AML-193 (cell line): Measurements from ENCODE around the gene CNTNAP4.

Experiments
- DNase-seq, 2 experiments: peaks; one replicate each; lab custom pipeline; 2025; lab: John Stamatoyannopoulos, UW

CNTNAP4 gene

DNA sequence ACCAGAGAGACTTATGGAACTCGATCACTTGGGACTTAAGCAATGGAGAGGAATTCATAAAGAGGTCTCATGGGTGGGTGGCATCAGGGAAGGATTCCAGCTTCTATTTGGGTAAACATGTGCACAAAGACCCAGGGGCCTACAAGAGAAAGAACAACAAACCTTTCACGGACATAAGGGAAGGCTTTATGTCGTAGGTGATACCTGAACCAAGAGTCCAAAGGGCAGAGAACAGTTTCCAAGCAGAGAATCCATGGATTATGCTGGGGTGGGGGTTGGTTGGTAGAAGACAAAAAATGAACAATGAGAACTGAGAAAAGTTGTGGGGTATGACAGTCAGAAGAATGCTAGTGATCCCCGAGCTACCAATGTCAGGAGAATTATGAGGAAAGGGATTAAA is 119.8 kb downstream of the CNTNAP4 start:
- DNase-seq, result no peak

DNA sequence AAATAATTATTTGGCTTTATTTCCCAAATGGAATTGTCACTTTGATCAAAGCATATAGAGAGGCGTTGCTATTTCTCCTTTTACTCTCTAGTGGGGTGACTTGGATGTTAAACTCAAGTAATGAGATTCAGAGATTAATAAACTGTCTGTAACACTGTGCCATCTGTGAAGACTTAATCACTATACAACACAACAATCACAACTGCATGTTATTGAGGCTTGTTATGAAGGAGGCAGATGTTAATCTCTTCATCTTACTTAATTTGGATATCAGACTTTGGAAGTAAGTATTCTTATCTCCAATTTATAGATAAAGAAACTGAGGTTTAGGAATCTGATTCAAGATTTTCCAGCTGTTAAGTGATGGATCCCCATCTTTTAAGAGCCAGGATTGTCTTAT is 132.5 kb downstream of the CNTNAP4 start:
- no peak for DNase-seq

DNA sequence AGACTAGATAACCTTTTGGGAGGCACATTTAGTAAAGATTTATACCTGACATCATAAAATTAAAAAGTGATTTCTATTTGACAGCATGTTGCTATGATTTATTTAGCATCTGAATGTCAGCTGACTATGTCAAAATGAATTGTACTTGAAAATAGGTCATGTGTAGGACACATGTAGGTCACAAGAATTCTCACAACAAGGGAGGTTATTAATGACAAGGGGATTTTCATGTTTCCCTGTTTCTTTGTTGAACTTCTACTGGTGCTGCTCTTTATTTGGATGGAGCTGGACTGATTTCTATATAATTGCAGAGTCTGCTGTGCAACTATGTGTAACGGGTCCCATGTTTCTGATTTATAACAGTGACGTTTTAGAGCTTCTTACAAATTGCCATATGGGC is 144.4 kb downstream of the CNTNAP4 start:
- DNase-seq, result no peak

DNA sequence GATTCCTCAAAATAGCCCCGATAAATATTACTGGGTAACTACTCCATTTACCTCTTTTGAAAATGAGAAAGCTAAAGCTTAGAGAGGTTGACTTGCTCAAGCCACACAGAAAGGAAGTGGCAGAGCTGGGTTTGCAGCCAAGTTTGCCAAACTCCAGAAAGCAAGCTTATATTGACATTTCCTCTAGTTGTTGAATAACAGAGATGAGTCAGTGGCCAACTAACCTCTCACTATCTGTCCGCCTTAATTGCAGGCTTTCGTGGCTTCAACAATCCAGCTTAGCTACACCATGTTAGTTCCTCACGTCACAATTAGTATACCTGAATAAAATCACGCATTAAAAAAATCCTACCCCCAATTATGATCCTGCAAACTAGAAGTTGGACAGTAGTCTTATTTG is 151.7 kb downstream of the CNTNAP4 start:
- no peak for DNase-seq

DNA sequence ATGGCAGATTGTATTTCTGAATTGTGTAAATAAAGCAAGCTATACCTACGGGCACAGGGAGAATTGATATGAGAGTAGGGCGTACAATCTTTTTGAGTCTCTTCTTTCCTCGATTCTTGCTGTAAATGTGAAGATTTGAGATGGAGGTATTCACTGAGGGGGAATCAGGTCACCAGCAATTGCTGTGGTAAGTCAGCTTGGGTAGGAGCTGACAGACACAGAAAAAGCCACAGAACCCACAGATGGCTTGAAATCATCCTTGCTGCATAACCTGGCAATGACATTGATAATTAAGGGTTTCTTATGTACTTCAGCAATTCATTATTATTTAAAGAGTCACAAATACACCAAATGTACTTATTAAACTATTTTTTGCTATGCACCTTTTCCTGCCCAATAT is 164.2 kb downstream of the CNTNAP4 start:
- DNase-seq, result no peak

DNA sequence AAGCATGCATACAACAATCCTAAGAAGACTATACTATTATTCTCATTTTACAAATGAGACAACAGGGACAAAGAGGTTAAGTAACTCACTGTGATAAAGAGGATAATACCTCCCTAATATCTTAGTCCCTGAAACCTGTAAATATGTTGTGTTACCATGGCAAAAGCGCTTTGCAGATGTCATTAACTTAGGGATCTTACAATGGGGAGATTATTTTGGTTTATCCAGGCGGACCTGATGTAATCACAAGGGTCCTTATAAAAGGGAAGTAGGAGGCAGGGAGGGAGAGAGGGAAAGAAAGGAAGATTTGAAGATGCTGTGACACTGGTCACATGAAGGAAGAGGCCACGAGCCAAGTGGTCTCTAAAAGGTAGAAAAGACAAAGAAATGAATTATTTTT is 164.7 kb downstream of the CNTNAP4 start:
- DNase-seq, result no peak

DNA sequence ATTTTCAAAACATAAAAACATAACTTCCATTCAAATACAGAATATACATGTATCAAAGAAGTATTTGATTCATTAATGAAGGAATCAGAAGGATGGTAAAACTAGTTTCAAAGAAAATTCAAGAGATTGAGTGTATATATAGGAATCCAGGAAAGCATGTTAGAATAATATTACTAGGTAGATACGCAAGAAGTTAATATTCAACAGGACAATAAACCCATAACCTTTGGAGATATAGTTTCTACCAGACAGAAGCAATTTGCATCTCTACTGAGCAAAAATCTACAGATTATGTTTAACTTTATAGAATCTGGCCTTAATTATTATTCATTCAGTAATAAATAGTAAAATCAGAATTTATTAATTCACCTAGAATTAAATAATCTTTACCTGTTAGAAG is 166.8 kb downstream of the CNTNAP4 start:
- DNase-seq, result no peak

DNA sequence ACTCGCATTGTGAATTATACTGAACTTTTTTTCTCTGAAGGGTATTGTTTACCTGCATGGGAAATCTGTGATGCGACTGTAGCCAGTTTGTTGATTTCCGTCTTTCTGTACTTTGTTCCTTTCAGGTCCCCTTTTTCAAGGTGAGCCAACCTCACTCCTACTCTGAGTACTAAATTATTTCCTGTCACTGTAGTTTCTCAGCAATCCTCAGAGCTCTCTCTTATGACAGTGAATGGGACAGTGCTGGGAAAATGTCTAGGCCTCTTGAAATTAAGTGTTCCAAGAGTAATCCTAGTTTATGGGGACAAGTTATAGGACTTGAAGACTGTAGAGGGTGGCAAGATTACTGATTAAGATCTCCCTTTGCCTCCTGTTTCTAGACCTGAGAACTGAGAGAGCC is 167.6 kb downstream of the CNTNAP4 start:
- no peak for DNase-seq

DNA sequence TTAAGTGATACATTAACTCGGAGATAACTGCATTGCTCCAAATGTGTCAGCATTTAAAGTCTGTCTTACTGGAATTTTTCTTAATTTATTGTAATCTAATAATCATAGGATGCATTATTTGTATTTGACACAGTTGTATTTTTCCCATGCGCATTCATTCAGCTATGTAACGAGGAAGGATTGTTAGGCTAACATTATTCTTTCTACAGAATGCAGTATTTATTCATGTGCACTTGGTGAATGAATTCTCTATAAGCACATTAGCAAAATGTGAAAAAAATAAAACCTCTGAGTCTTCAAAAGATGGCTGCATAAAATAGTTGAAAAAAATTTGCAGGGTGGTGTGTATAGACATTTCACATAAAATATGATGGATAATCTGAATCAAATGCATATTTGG is 168.6 kb downstream of the CNTNAP4 start:
- no peak for DNase-seq

DNA sequence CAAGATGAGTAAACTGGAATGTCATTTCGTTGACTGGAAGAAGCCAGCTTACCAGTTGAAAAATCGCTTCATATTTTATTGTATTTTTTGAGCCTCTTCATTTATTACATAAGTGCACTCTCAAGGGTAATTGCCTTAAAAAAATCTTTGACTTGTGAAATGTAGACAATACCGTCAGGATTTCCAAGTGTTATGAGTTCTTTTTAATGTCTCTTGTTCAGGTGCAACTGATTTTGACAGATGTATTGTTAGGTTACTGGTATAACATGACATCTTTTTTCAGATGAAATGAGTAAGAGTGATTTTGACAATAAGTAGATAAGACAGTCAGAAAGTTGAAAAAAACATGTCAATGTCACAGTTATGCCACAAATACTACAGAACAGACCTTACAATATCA is 169.1 kb downstream of the CNTNAP4 start:
- DNase-seq, result no peak

DNA sequence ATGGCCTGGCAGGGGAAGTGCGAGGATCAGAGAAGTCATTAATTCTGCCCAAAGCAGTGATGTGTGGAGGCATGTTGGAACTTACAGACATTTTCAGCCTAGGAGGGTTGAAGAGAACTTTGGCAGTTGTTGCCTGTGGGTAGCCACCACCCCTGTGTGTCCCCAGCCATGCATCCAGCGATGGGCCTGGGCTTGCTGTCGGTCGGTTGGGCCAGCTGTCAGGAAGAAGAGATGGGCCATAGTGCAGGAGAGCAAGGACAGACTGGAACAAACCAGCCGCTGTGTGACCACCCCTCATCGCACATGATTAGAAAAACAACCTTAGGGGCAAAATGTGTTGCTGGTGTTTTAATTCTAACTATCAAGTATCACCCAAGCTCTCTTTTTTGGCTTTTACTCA is 173.7 kb downstream of the CNTNAP4 start:
- no peak for DNase-seq

DNA sequence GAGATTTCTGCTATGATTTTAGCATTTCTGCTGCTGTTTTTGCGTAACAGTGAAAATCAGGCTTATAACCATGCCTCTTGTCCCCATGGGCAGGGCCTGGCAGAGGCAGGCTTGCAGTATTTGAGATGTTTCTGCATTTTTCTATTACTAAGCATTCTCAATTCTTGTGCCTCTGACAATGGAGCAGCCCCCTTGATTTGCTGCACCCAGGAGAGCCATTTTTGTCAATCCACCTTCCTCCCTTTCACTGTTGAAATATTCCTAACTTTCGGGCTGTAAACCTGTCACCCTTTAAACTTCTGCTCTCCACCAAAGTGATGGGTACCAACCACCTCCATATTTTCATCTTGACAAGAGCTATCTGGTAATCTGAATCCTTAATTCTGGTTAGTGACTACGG is 178.1 kb downstream of the CNTNAP4 start:
- no peak for DNase-seq

DNA sequence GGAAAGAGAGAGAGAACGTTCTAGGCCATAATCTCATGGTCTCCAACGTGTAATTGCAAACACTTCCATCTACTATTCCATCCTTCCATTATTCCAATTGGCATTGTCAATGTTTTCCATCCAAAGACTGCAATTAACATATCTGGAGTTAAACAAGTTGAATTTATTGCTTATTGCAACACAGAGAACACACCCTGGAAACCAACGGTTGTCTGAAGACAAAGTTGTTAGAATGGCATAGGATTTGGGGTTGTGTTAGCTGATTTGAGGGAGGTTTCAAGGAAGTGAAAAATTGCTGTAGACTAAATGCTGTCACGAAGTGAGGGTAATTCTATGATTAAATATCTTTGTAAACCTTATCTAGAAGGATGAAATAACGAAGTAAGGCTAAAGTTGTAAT is 178.8 kb downstream of the CNTNAP4 start:
- no peak for DNase-seq

DNA sequence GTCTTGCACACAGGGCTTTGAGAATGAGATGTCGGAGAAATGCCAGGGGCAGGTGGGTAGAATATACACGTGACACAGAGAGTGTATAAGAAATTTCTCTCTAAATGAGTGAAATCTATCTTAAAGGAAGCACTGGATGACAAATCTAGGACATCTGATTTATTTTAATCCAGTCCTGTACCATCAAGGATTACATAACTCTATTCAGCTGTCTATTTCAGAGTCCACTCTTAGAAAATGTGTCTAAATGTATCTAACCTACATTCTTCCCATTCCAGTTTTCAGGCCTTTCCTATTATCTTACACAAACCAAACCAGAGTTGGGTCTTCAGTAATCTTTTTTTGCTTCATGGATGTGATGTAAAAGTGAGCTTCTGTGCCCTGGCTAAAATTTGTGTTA is 181.9 kb downstream of the CNTNAP4 start:
- no peak for DNase-seq

DNA sequence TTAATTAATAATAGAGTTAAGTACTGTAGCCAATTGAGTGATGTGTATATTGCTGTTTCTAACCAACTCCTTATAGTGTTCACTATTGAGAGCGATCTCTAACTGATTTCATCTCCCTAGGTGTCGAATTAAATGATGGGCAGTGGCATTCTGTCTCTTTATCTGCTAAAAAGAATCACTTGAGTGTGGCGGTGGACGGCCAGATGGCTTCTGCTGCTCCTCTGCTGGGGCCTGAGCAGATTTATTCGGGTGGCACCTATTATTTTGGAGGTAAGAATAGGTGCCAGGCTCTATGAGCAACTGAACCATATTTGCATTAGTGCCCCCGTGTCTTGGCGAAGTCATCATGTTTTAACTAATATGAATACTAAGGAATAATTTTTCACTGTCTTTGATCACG is 184.6 kb downstream of the CNTNAP4 start:
- no peak for DNase-seq

DNA sequence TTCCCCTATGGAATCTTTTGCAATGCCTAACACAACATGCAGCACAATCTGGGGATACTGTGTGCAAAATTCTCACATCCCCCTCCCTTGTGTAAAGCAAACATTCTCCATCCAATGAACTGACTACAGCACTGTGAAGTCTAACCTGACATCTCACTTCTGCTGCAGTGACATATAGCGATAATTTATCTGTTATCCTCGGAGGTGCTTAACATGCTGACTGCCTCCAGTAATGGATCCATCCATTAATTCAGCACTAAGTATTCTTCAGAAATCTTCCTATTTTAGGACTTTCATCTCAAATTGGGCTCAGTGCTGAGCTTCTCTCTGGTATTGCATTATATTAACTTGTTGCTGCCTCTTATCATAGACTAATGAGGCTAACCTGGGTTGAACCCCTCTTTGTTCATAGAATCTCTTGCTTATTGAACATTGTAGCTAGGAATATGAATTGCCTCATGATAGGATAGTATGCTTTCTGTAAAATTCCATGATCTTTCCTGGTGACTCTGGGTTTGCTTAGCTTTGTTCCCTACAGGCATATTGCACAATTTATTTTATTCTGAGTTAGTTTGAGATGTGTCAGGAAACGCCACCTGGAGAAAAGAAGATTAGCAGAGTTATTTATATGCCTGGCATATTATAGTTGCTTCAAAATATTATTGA is 187.9 kb downstream of the CNTNAP4 start:
- DNase-seq, result no peak

DNA sequence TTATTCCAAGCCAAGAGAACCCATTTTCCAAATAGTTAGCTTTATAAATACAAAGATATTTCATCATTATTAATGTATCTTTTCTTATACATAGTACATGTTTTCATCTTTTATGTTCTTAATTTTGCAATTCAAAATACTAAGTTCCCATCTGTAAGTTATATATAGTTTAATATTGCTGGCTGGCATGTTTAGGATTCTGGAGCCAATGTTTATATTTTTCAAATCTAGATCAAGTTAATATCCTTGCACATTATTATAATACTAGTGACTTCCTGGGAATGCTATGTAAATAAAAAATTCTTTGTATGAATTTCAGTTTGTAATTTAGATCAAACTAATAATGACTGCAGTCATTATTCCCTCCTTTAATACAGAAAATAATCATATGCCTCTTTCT is 189.7 kb downstream of the CNTNAP4 start:
- DNase-seq, result no peak

DNA sequence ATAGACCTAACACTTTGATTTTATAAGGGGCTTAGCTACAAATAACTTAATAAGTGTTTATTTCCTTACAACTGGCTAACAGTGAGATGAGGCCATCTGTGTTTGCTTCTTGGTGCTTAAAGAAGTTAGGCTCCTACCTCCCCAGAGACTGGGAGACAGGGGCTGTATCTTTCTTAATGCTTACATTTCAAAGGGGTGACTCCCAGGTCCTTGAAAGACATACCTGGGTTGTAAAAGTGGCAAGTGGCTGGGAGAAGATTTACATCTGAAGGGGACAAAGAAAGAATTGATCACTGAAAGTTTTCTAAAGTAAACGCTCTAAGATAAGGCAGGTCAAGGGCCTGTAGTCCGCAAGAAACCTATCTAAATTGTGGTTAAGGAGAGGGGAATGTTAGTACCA is 196.8 kb downstream of the CNTNAP4 start:
- DNase-seq, result no peak

DNA sequence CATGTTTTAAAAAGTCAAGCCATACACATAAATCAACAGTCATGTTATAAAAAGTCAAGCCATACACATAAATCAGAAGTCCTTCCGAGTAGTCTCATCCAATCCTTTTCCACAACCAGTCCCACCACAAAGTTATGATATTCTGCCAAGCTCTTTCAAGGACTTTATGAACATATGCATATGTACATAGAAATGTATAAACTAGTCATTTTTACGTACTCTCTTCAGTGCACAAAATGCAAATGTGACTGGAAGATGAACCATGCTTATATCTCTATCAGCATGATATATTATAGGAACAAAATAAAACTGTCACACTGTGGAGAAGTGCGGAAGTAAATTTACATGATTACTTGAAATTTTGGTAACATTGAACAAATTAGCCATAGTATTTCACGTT is 200.9 kb downstream of the CNTNAP4 start:
- no peak for DNase-seq

DNA sequence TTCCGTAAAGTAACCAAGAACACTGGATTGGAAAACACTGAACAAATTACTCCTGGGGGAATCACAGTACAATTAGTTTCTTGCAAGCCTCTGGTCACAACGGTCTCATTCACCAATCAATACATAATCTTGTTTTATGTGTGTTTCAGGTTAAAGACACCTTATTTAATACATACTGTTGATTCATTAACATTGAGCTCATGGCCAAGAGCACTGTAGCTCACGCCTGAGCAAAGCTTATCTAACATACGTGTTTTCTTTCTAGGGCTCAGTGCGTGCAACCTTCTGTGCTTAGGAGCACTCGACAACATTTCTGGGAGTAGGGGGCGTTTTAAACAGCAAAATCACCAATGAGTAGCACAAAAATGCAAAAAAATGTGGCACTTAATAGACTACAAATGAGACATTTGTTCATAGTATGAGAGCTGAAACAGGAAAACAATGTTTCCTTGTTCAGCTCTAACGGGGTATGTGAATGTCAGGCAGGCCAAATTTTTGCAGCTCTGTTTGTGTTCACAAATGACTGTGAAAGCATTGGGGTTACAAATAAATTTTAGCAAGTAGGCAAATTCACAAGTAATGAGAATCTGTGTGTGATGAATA is 206.2 kb downstream of the CNTNAP4 start:
- no peak for DNase-seq

DNA sequence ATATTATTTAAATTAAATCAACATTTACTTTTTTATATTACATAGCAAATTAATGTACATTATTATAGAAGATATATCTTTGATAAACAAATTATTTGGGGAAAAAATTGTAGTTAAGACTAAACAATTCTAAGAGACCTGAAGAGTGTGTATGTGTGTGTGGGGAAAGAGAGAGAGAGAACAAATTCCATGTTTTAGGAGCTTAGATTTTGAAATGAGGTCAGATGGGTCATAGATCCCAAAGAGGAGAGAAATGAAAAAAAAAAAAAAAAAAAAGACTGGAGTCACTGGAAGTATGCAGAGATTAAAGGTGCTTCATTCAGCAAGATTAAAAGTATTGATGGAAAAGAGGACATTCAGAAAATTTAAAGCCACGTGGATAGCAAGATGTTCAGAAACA is 206.8 kb downstream of the CNTNAP4 start:
- DNase-seq, result no peak

DNA sequence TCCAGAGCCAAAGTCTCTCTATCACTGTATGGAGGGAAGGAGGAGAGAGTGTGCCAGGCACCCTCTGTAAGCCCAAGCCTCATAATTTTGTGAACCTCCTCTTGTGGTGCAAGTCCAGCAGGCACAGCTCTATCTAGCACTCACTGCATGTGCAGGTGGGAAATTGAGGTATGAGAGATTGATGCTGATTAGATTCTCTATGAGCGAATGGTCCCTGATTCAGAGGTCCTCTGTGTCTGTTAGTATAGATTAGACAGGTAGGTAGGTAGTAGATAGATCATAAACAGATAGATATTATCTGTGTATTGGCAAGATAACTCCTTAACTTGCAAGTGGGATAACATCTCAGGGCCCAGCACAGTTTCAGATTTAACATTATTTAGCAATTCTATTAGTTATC is 209.5 kb downstream of the CNTNAP4 start:
- no peak for DNase-seq

DNA sequence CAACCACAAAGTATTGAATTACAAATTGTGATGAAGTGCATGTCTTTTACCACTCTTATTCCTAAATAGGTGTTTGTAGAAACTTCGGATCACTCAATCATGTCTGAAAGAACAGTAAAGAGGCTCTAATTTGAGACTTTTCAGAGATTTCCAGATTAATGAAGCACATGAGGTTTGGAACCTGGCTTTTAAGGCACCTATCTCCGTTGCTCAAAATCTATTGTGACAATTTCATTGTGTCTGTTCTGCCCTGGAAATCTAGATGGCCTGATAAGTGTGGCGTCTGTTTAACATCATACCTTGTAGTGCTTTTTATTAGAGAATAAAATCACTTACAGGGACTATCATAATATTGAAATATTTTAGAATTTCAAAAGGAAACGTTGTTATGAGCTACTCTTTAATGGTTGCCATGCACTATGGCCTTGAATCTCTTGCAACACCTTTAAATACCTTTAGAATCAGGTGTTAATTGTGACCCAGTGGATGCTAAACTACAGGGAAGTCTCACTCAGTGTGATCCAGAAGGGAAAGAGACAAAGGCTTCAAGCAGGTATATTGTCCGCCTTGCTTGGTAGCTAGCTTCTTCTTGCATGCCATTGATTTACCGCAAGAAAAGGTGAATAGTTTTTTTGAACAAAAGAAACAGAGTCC is 210.3 kb downstream of the CNTNAP4 start:
- no peak for DNase-seq

DNA sequence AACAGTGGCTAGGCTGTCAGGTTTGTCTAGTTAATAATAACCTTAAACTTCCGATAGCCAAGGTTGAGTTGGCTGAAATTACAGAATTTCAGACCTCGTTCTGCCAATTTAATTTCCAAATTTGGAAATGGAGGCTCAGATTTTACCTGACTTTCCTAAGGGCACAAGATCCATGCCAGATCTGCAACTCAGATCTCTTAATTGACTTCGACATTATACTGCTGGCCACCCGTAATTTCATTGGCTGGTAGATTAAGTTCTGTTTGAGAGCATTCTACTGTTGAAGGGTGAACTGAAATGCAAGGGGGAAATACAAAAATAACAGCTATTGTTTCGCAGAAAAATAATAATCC is 210.8 kb downstream of the CNTNAP4 start:
- no peak for DNase-seq
